Measurements from ENCODE around the gene ZNF93. TPM values are rescaled to one million over a fixed set of nuclear protein-coding genes. Genes with fewer than 3 reads are reported as not detected.
A peak's percentile ranks its signal among the peaks of the same experiment; 100 is the strongest.
"Not testable (repeated sequence)": the region's sequence is repeated elsewhere in the genome, so short reads cannot be mapped to it uniquely, and the experiment has no call there.

ZNF93 gene
- total RNA-seq, 2 experiments from 2014 or later: 15.6 to 17.0 TPM

DNA sequence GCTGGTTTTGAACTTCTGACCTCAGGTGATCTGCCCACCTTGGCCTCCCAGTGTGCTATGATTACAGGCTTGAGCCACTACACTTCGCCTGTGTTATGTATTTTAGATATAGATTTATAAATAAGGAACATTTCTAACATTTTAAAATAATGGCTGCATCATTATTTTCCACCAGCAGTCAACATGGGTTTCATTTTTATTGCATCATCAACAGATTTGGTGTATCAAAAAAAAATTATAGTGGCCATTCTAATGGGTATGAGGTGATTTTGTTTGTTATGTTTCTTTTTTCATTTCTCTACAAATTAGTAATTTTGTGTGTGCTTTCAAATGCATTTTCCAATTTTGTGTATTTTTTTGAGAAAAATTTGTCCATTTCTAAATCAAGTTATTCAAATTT lies 16.2 kb upstream of the ZNF93 start:
- H3K36me3 Mint-ChIP-seq: peaks cover 68% of the 10 kb centered on the region
- intact Hi-C loops (cut with micrococcal nuclease): no loop called here
- no peak for DNase-seq
- CTCF ChIA-PET: no interaction called here
- H3K27ac Mint-ChIP-seq: no peak overlapping the region
- H3K27me3 Mint-ChIP-seq: no peaks in the 10 kb centered on the region
- peaks cover 23% of the 10 kb centered on the region for H3K9me3 Mint-ChIP-seq
- no peak overlapping the region for H3K4me3 Mint-ChIP-seq
- H3K4me1 Mint-ChIP-seq (ENCODE audit: low read depth): no peaks in the 10 kb centered on the region
- POLR2A ChIA-PET: no interaction called here

- H3K9me3 Mint-ChIP-seq: peaks cover 62% of the 10 kb centered on the region
- intact Hi-C loops (cut with micrococcal nuclease); CTCF ChIA-PET; H3K27me3 Mint-ChIP-seq; DNase-seq; H3K27ac Mint-ChIP-seq; H3K4me1 Mint-ChIP-seq (ENCODE audit: low read depth); POLR2A ChIA-PET; H3K4me3 Mint-ChIP-seq: not testable (repeated sequence)
- peaks cover 61% of the 10 kb centered on the region for H3K36me3 Mint-ChIP-seq
Measured at GRCh38 chr19:19892055-19892941, 8.4 kb upstream of the ZNF93 start.

GRCh38 chr19:19900139-19900728 lies 512 bp upstream of the ZNF93 start:
- POLR2A ChIA-PET: interaction anchor here (0.7 to 3.3 kb wide), 8 partner anchors 28 to 238 kb away, joined by 3 to 31 read pairs (median 6); partner anchors contain the start of genes ZNF101, ZNF253 and ZNF506
- peaks cover 43% of the 10 kb centered on the region for H3K9me3 Mint-ChIP-seq
- peaks cover 30% of the 10 kb centered on the region for H3K4me1 Mint-ChIP-seq (ENCODE audit: low read depth)
- H3K27me3 Mint-ChIP-seq: no peaks in the 10 kb centered on the region
- H3K36me3 Mint-ChIP-seq: peaks cover 38% of the 10 kb centered on the region
- H3K4me3 Mint-ChIP-seq: peak overlapping the region; percentile 98
- intact Hi-C loops (cut with micrococcal nuclease): loop anchor here (1.0 to 2.0 kb wide), 5 partner anchors 27 to 231 kb away; partner anchors contain the start of genes ZNF101 and ZNF14
- DNase-seq: peak; percentile 20
- peak overlapping the region; percentile 96 for H3K27ac Mint-ChIP-seq
- CTCF ChIA-PET: interaction anchor here (0.6 to 2.1 kb wide), 5 partner anchors 34 to 409 kb away, joined by 3 to 7 read pairs (median 3); partner anchors contain the start of genes ZNF253 and ZNF506

GRCh38 chr19:19907551-19907950 lies 6.8 kb downstream of the ZNF93 start:
- intact Hi-C loops (cut with micrococcal nuclease); POLR2A ChIA-PET; H3K9me3 Mint-ChIP-seq; H3K27me3 Mint-ChIP-seq; CTCF ChIA-PET; H3K4me3 Mint-ChIP-seq; H3K27ac Mint-ChIP-seq: not testable (repeated sequence)
- peaks cover 36% of the 10 kb centered on the region for H3K36me3 Mint-ChIP-seq
- H3K4me1 Mint-ChIP-seq (ENCODE audit: low read depth): peaks cover 39% of the 10 kb centered on the region
- DNase-seq: peak; percentile 13

DNA sequence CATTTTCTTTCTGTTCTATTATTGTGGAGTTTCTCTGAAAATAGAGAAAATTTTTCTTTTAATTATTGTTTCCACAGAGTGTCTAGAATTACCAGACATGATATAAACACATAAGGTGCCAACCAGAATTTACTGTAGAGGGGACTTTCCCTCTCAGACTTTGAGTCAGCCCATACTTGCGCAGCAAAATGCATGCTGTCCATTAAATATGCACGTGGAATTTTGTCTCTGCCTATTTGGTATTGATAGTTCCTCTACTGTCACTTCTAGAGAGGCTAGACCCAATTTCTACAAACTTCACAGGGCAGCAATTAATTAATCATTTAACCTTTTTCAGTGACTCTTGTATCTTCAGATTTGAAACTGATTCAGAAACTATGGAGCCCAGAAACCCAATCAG lies 8.9 kb downstream of the ZNF93 start:
- H3K36me3 Mint-ChIP-seq: peaks cover 25% of the 10 kb centered on the region

GRCh38 chr19:19911150-19911549 lies 10.4 kb downstream of the ZNF93 start:
- H3K27me3 Mint-ChIP-seq: no peaks in the 10 kb centered on the region
- no peaks in the 10 kb centered on the region for H3K9me3 Mint-ChIP-seq
- no peak for DNase-seq
- peaks cover 21% of the 10 kb centered on the region for H3K36me3 Mint-ChIP-seq
- H3K4me1 Mint-ChIP-seq (ENCODE audit: low read depth): peaks cover 15% of the 10 kb centered on the region
- no peak overlapping the region for H3K4me3 Mint-ChIP-seq
- no peak overlapping the region for H3K27ac Mint-ChIP-seq
- intact Hi-C loops (cut with micrococcal nuclease): no loop called here
- CTCF ChIA-PET: no interaction called here
- POLR2A ChIA-PET: interaction anchor here (1.5 kb wide), 1 partner anchor 9 kb away, joined by 4 read pairs; no protein-coding TSS in a partner anchor

More for the DNA sequence above, 8.9 kb downstream of the ZNF93 start:
- DNase-seq: no peak
- intact Hi-C loops (cut with micrococcal nuclease): no loop called here
- CTCF ChIA-PET: no interaction called here
- Mint-ChIP-seq H3K27ac (no peak overlapping the region), H3K4me3 (no peak overlapping the region), H3K9me3 (no peaks in the 10 kb centered on the region), H3K4me1 (ENCODE audit: low read depth) (peaks cover 28% of the 10 kb centered on the region), H3K27me3 (no peaks in the 10 kb centered on the region)
- POLR2A ChIA-PET: no interaction called here

DNA sequence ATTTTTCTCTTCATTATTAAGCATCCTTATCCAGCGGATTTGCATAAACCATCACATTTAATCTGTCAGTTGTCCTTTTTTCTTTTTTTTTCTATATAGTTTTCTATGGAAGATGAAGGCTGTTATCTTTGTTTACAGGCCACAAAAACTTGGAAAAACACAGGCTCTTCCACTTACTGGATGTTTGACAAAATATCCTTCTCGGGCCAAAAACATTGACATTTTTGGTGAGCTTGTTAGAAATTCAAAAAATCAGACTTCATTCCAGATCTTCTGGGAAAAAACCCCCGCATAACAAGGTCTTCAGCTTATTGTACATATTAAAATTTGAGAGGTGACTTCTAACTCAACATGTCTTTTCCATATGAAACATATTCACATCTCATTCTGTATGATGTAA lies 13.8 kb downstream of the ZNF93 start:
- intact Hi-C loops (cut with micrococcal nuclease): no loop called here
- no peaks in the 10 kb centered on the region for H3K27me3 Mint-ChIP-seq
- peaks cover 8% of the 10 kb centered on the region for H3K4me1 Mint-ChIP-seq (ENCODE audit: low read depth)
- H3K36me3 Mint-ChIP-seq: peaks cover 32% of the 10 kb centered on the region
- ChIA-PET POLR2A (interaction anchor here (1.2 kb wide), 1 partner anchor 12 kb away, joined by 3 read pairs; no protein-coding TSS in a partner anchor), CTCF (interaction anchor here (0.6 kb wide), 2 partner anchors 125 to 542 kb away, joined by 3 read pairs; no protein-coding TSS in a partner anchor)
- no peak for DNase-seq
- peaks cover 7% of the 10 kb centered on the region for H3K9me3 Mint-ChIP-seq
- H3K4me3 Mint-ChIP-seq: no peak overlapping the region
- H3K27ac Mint-ChIP-seq: no peak overlapping the region

DNA sequence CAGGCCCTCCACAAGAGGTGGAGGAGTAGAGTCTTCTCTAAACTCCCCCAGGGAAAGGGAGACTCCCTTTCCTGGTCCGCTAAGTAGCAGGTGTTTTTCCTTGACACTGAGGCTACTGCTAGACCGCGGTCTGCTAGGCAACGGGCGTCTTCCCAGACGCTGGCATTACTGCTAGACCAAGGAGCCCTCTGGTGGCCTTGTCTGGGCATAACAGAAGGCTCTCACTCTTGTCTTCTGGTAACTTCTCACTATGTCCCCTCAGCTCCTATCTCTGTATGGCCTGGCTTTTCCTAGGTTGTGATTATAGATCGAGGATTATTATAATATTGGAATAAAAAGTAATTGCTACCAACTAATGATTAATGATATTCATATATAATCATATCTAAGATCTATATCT lies 29.7 kb downstream of the ZNF93 start:
- peaks cover 72% of the 10 kb centered on the region for H3K36me3 Mint-ChIP-seq
- CTCF ChIA-PET: interaction anchor here (0.9 to 1.9 kb wide), 3 partner anchors 109 to 376 kb away, joined by 3 read pairs; partner anchors contain the start of gene ZNF506
- H3K27me3 Mint-ChIP-seq; POLR2A ChIA-PET; H3K27ac Mint-ChIP-seq; H3K4me3 Mint-ChIP-seq; intact Hi-C loops (cut with micrococcal nuclease); H3K4me1 Mint-ChIP-seq (ENCODE audit: low read depth): not testable (repeated sequence)
- DNase-seq: peak; percentile 53
- H3K9me3 Mint-ChIP-seq: peaks cover 53% of the 10 kb centered on the region

- H3K27me3 Mint-ChIP-seq; H3K4me3 Mint-ChIP-seq; H3K4me1 Mint-ChIP-seq (ENCODE audit: low read depth); DNase-seq; POLR2A ChIA-PET; intact Hi-C loops (cut with micrococcal nuclease); H3K27ac Mint-ChIP-seq: not testable (repeated sequence)
- CTCF ChIA-PET: interaction anchor here (0.6 kb wide), 1 partner anchor 30 kb away, joined by 3 read pairs; no protein-coding TSS in a partner anchor
- peaks cover 48% of the 10 kb centered on the region for H3K36me3 Mint-ChIP-seq
- H3K9me3 Mint-ChIP-seq: peaks cover 75% of the 10 kb centered on the region
Measured at GRCh38 chr19:19933432-19934314, 32.9 kb downstream of the ZNF93 start.

GRCh38 chr19:19937403-19937802 lies 36.7 kb downstream of the ZNF93 start:
- CTCF ChIA-PET: no interaction called here
- H3K27me3 Mint-ChIP-seq: no peaks in the 10 kb centered on the region
- H3K9me3 Mint-ChIP-seq: peaks cover 83% of the 10 kb centered on the region
- H3K27ac Mint-ChIP-seq: no peak overlapping the region
- no peaks in the 10 kb centered on the region for H3K4me1 Mint-ChIP-seq (ENCODE audit: low read depth)
- DNase-seq: no peak
- POLR2A ChIA-PET: no interaction called here
- intact Hi-C loops (cut with micrococcal nuclease): no loop called here
- no peak overlapping the region for H3K4me3 Mint-ChIP-seq
- peaks cover 32% of the 10 kb centered on the region for H3K36me3 Mint-ChIP-seq

DNA sequence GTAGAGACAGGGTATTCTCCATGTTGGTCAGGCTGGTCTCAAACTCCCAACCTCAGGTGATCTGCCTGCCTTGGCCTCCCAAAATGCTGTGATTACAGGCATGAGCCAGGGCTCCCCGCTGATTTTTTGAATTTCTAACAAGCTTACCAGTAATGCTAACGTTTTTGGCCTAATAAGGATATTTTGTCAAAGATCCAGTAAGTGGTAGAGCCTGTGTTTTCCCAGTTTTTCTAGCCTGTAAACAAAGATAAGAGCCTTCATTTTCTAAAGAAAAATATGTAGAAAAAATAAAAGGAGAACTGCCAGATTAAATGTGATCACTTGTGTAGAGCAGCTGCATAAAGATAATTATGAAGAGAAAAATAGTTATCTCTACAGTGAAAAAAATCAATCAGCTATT lies 37.7 kb downstream of the ZNF93 start:
- CTCF ChIA-PET: no interaction called here
- intact Hi-C loops (cut with micrococcal nuclease): no loop called here
- no peak for DNase-seq
- Mint-ChIP-seq H3K36me3 (peaks cover 22% of the 10 kb centered on the region), H3K4me3 (no peak overlapping the region), H3K9me3 (peaks cover 73% of the 10 kb centered on the region), H3K27ac (no peak overlapping the region), H3K27me3 (no peaks in the 10 kb centered on the region), H3K4me1 (ENCODE audit: low read depth) (no peaks in the 10 kb centered on the region)
- POLR2A ChIA-PET: no interaction called here
